NB4 (cell line): Measurements from ENCODE around the gene HSPA8.

ENCODE experiments used
- MYC ChIP-seq: IDR thresholded peaks from 2 replicates; pipeline ENCODE4 v1.6.1; 2011; ENCODE audit warnings: low read depth, low read length
- POLR2A ChIP-seq: IDR thresholded peaks from 2 replicates; pipeline ENCODE4 v1.6.1; 2011; ENCODE audit warnings: mild to moderate bottlenecking; ENCODE audit not compliant: insufficient read length; ENCODE audit errors: extremely low read depth
- TF ChIP-seq, protein P1 (sequence below): IDR thresholded peaks from one replicate; pipeline ENCODE4 v1.5.1; 2012; ENCODE audit warnings: low read depth, low read length
- TF ChIP-seq, protein P2 (sequence below): IDR thresholded peaks from 2 replicates; pipeline ENCODE4 v1.6.1; 2011; ENCODE audit warnings: low read depth, low read length

DNA sequence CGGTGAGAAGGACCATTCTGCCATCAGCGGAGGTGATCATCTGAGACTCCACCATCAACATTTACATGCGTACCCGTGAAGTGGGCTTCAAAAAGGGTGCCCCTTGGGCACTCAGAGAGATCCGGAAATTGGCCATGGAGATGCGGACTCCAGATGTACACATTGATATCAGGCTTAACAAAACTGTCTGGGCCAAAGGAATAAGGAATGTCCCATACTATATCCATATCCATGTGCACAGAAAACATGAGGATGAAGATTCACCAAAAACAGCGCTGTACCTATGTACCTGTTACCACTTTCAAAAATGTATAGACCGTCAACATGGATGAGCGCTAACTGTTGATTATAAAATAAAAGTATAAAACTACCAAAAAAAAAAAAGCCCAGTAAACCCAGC lies 10.8 kb downstream of the HSPA8 start:
- TF ChIP-seq, protein P1, sequence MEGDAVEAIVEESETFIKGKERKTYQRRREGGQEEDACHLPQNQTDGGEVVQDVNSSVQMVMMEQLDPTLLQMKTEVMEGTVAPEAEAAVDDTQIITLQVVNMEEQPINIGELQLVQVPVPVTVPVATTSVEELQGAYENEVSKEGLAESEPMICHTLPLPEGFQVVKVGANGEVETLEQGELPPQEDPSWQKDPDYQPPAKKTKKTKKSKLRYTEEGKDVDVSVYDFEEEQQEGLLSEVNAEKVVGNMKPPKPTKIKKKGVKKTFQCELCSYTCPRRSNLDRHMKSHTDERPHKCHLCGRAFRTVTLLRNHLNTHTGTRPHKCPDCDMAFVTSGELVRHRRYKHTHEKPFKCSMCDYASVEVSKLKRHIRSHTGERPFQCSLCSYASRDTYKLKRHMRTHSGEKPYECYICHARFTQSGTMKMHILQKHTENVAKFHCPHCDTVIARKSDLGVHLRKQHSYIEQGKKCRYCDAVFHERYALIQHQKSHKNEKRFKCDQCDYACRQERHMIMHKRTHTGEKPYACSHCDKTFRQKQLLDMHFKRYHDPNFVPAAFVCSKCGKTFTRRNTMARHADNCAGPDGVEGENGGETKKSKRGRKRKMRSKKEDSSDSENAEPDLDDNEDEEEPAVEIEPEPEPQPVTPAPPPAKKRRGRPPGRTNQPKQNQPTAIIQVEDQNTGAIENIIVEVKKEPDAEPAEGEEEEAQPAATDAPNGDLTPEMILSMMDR = no peak
- TF ChIP-seq POLR2A = no peak
- no peak for TF ChIP-seq MYC
- TF ChIP-seq, protein P2, sequence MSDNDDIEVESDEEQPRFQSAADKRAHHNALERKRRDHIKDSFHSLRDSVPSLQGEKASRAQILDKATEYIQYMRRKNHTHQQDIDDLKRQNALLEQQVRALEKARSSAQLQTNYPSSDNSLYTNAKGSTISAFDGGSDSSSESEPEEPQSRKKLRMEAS = no peak
